Gastroesophageal sphincter (tissue), 4 donors: ENCODE data around the gene RPL41. TPM values are rescaled to one million over a fixed set of nuclear protein-coding genes. Genes with fewer than 3 reads are reported as not detected.

ENCODE experiments used
- ATAC-seq: fragments of 150-250 bp; one replicate; pipeline ENCODE4 v1.9.1; 2016; ENCODE audit warnings: mild to moderate bottlenecking, moderate library complexity
- H3K27ac ChIP-seq, 4 donors: fragments of 200-600 bp; sonication (generic) in 3 of 4; 1 replicate in 3 of 4; 2 replicates in 1 of 4; pipeline ENCODE4 v1.5.1; 2016 to 2019
- H3K27me3 ChIP-seq: fragments of 200-600 bp; sonication (generic); one replicate; pipeline ENCODE4 v1.5.1; 2019
- H3K36me3 ChIP-seq, 2 donors: fragments of 200-600 bp; sonication (generic); one replicate each; pipeline ENCODE4 v1.5.1; 2019; ENCODE audit warnings: control low read depth in 1 of 2
- H3K4me1 ChIP-seq, 3 donors: fragments of 200-600 bp; sonication (generic); 1 replicate in 2 of 3; 2 replicates in 1 of 3; pipeline ENCODE4 v1.5.1; 2016 to 2019; ENCODE audit warnings: control low read depth in 2 of 3
- H3K4me3 ChIP-seq, 2 donors: fragments of 200-600 bp; sonication (generic); one replicate each; pipeline ENCODE4 v1.5.1; 2019; ENCODE audit warnings: mild to moderate bottlenecking in 1 of 2, moderate library complexity in 1 of 2
- H3K9me3 ChIP-seq, 3 donors: fragments of 200-600 bp; sonication (generic); one replicate each; pipeline ENCODE4 v1.5.1; 2017 to 2019; ENCODE audit warnings: control low read depth in 2 of 3
- CTCF ChIP-seq, 4 experiments: fragments of 200-600 bp in 2 of 4; fragments of 450-650 bp in 2 of 4; sonication (generic) in 1 of 4; IDR thresholded peaks; one replicate each; pipeline ENCODE4 v1.5.1; 2017 to 2019; ENCODE audit warnings: antibody characterized with exemption in 4 of 4, mild to moderate bottlenecking in 2 of 4, moderate library complexity in 2 of 4
- EP300 ChIP-seq: sonication (generic); formaldehyde crosslinking; IDR thresholded peaks from one replicate; pipeline ENCODE4 v1.6.1; 2017; ENCODE audit warnings: antibody characterized with exemption, mild to moderate bottlenecking
- POLR2A ChIP-seq, 2 donors: fragments of 450-650 bp; IDR thresholded peaks; one replicate each; pipeline ENCODE4 v1.6.1; 2017; ENCODE audit warnings: antibody characterized with exemption in 2 of 2, mild to moderate bottlenecking in 2 of 2, moderate library complexity in 1 of 2
- POLR2AphosphoS5 ChIP-seq: sonication (generic); formaldehyde crosslinking; IDR thresholded peaks from one replicate; pipeline ENCODE4 v1.6.1; 2017; ENCODE audit warnings: antibody characterized with exemption
- WGBS, 2 donors: methylation state at CpG; one replicate each; pipeline ENCODE4 v1.1.5; 2018; ENCODE audit warnings: low coverage in 1 of 2; 5-methylcytosine and 5-hydroxymethylcytosine counted together
- total RNA-seq, 4 donors: library from RNA; depleted of rRNA; stranded (reverse); fragments of >200 nt; gene quantifications; one replicate each; pipeline ENCODE4 v1.1.0, GENCODE V29; 2016

The RPL41 gene
- total RNA-seq, 4 donors from 2014 or later, result 1,487 to 4,346 (median 2,874) TPM

- peak overlapping the region; percentile 88 to 92 for H3K4me3 ChIP-seq
- peak; percentile 9 for ATAC-seq
- H3K36me3 ChIP-seq, result peaks cover under 1 to 36% of the 10 kb centered on the region in 2 donors
- 0 to 1% methylated on average over 17 to 34 of the region's 40 CpGs for WGBS, 2 donors
- no peaks in the 10 kb centered on the region for H3K9me3 ChIP-seq
- no peak for TF ChIP-seq CTCF (IDR thresholded peaks at IDR 0.05)
- TF ChIP-seq EP300, result no peak
- TF ChIP-seq POLR2A (IDR thresholded peaks at IDR 0.05), result no peak
- TF ChIP-seq POLR2AphosphoS5, result no peak
- peaks cover 6 to 37% (median 20%) of the 10 kb centered on the region in 3 donors for H3K4me1 ChIP-seq
- H3K27ac ChIP-seq, result peak overlapping the region; percentile 51 to 95 (median 89)
- H3K27me3 ChIP-seq, result no peaks in the 10 kb centered on the region
Observed at GRCh38 chr12:56104815-56105608, 11.4 kb upstream of the RPL41 start.

GRCh38 chr12:56105609-56105902 lies 10.9 kb upstream of the RPL41 start:
- peak overlapping the region; percentile 88 to 92 for H3K4me3 ChIP-seq
- no peaks in the 10 kb centered on the region for H3K27me3 ChIP-seq
- no peak for TF ChIP-seq EP300
- no peak for TF ChIP-seq CTCF (IDR thresholded peaks at IDR 0.05)
- no peak for TF ChIP-seq POLR2A (IDR thresholded peaks at IDR 0.05)
- TF ChIP-seq POLR2AphosphoS5, result no peak
- peak overlapping the region in 1 of 4 donors; percentile 86 for H3K27ac ChIP-seq
- no peak for ATAC-seq
- peaks cover 6 to 37% (median 20%) of the 10 kb centered on the region in 3 donors for H3K4me1 ChIP-seq
- no peaks in the 10 kb centered on the region for H3K9me3 ChIP-seq
- 22 to 42% methylated on average over 2 of the region's 2 CpGs for WGBS, 2 donors
- peaks cover 6 to 41% of the 10 kb centered on the region in 2 donors for H3K36me3 ChIP-seq

- Histone ChIP-seq H3K27ac (no peak overlapping the region), H3K36me3 (peaks cover 7 to 58% of the 10 kb centered on the region in 2 donors), H3K27me3 (no peaks in the 10 kb centered on the region), H3K4me1 (peaks cover 6 to 37% (median 20%) of the 10 kb centered on the region in 3 donors), H3K4me3 (no peak overlapping the region), H3K9me3 (no peaks in the 10 kb centered on the region)
- no peak for ATAC-seq
- 73 to 74% methylated on average over 3 of the region's 3 CpGs for WGBS, 2 donors
- TF ChIP-seq POLR2A (IDR thresholded peaks at IDR 0.05), result no peak
- no peak for TF ChIP-seq EP300
Observed at GRCh38 chr12:56107242-56107641, 9.2 kb upstream of the RPL41 start.

- ATAC-seq, result no peak
- Histone ChIP-seq H3K27ac (no peak overlapping the region), H3K27me3 (no peaks in the 10 kb centered on the region), H3K9me3 (no peaks in the 10 kb centered on the region), H3K4me1 (peaks cover 4 to 22% (median 8%) of the 10 kb centered on the region in 3 donors), H3K36me3 (peaks cover 7 to 76% of the 10 kb centered on the region in 2 donors), H3K4me3 (no peak overlapping the region)
- no peak for TF ChIP-seq POLR2AphosphoS5
- TF ChIP-seq EP300, result no peak
- no peak for TF ChIP-seq POLR2A (IDR thresholded peaks at IDR 0.05)
- no peak for TF ChIP-seq CTCF (IDR thresholded peaks at IDR 0.05)
- 81% methylated on average over 5 of the region's 5 CpGs; no CpG with 5 or more reads in 1 of the 2 donors for WGBS, 2 donors
Observed at GRCh38 chr12:56110571-56110970, 5.9 kb upstream of the RPL41 start.

GRCh38 chr12:56114084-56114483 lies 2.3 kb upstream of the RPL41 start:
- H3K4me3 ChIP-seq, result no peak overlapping the region
- no peaks in the 10 kb centered on the region for H3K27me3 ChIP-seq
- 100% methylated on average over 1 of the region's 1 CpG; no CpG with 5 or more reads in 1 of the 2 donors for WGBS, 2 donors
- peaks cover 7 to 49% of the 10 kb centered on the region in 2 donors for H3K36me3 ChIP-seq
- no peak overlapping the region for H3K27ac ChIP-seq
- TF ChIP-seq POLR2AphosphoS5 (no peak), POLR2A (IDR thresholded peaks at IDR 0.05) (no peak), CTCF (IDR thresholded peaks at IDR 0.05) (no peak), EP300 (no peak)
- no peaks in the 10 kb centered on the region for H3K9me3 ChIP-seq
- peaks cover 3 to 19% (median 6%) of the 10 kb centered on the region in 3 donors for H3K4me1 ChIP-seq
- no peak for ATAC-seq
